ENCODE measurements around the gene PKIG. TPM values are rescaled to one million over a fixed set of nuclear protein-coding genes. Genes with fewer than 3 reads are reported as not detected.
A peak's percentile ranks its signal among the peaks of the same experiment; 100 is the strongest.

The PKIG gene
- total and polyA plus RNA-seq, 10 of the 15 experiments (the other 5 are each of a cell fraction or from before 2014, with no cell fraction given), result 5.7 to 82.3 (median 39.7) TPM

DNA sequence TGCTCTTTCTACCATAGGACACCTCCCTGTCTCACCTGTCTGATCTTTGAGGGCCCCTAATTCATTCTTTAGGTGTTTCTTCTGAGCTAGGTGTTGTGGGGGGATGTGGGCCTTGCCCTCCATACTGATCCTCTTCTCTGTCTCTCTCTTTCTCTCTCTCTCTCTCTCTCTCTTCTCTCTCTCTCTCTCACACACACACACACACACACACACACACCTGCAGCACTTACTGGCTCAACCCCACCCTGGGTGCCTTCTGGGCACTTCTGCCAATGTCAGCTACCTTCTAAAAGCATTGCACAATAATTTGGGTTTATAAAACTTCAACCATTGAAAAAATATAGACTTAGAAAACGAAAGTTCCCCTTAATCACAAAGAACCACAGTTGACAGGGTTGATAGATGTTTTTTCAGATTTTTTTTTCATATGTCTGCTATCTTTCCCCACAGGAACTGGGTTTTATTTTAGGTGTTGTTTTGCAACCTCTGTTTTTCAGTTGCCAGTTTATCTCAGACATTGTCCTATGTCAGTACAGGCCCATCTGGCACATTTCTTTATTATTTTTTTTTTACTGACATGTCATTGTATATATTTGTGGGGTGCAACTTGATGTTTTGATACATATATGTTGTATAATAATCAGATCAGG is 28.1 kb downstream of the PKIG start (continued):
- TF ChIP-seq ZBTB4 (CRISPR knock-in tag; IDR thresholded peaks at IDR 0.05) (no peak), MTA3 (IDR thresholded peaks at IDR 0.05; ENCODE audit: borderline replicate concordance, low read length) (no peak), MXI1 (IDR thresholded peaks at IDR 0.05; ENCODE audit: low read depth, low read length) (no peak), RELB (IDR thresholded peaks at IDR 0.05; ENCODE audit: low read depth) (no peak), IKZF2 (IDR thresholded peaks at IDR 0.05) (no peak), KAT2A (conservative IDR thresholded peaks at IDR 0.05; ENCODE audit: control insufficient read depth, low read depth, low read length) (no peak), RELA (IDR thresholded peaks at IDR 0.05; ENCODE audit: borderline replicate concordance, partially characterized antibody) (no peak), CBX5 (IDR thresholded peaks at IDR 0.05; ENCODE audit: low read depth) (no peak), ATF7 (IDR thresholded peaks at IDR 0.05; ENCODE audit: low read depth) (no peak), PAX8 (IDR thresholded peaks at IDR 0.05) (no peak), RUNX3 (IDR thresholded peaks at IDR 0.05; ENCODE audit: low read length) (peak; percentile 10; the same call in 1 of the 2 replicates), PML (IDR thresholded peaks at IDR 0.05; ENCODE audit: low read length) (no peak), NBN (IDR thresholded peaks at IDR 0.05) (0 out of 2 replicates have a peak, but pooled peaks have one; percentile 32), HCFC1 (IDR thresholded peaks at IDR 0.05; ENCODE audit: low read length) (no peak), SMAD5 (IDR thresholded peaks at IDR 0.05; ENCODE audit: low read depth) (no peak), YBX1 (IDR thresholded peaks at IDR 0.05) (no peak)
- TF ChIP-seq, protein P1, sequence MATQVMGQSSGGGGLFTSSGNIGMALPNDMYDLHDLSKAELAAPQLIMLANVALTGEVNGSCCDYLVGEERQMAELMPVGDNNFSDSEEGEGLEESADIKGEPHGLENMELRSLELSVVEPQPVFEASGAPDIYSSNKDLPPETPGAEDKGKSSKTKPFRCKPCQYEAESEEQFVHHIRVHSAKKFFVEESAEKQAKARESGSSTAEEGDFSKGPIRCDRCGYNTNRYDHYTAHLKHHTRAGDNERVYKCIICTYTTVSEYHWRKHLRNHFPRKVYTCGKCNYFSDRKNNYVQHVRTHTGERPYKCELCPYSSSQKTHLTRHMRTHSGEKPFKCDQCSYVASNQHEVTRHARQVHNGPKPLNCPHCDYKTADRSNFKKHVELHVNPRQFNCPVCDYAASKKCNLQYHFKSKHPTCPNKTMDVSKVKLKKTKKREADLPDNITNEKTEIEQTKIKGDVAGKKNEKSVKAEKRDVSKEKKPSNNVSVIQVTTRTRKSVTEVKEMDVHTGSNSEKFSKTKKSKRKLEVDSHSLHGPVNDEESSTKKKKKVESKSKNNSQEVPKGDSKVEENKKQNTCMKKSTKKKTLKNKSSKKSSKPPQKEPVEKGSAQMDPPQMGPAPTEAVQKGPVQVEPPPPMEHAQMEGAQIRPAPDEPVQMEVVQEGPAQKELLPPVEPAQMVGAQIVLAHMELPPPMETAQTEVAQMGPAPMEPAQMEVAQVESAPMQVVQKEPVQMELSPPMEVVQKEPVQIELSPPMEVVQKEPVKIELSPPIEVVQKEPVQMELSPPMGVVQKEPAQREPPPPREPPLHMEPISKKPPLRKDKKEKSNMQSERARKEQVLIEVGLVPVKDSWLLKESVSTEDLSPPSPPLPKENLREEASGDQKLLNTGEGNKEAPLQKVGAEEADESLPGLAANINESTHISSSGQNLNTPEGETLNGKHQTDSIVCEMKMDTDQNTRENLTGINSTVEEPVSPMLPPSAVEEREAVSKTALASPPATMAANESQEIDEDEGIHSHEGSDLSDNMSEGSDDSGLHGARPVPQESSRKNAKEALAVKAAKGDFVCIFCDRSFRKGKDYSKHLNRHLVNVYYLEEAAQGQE (IDR thresholded peaks at IDR 0.05; ENCODE audit: low read depth, low read length), result no peak
- TF ChIP-seq, protein P2, sequence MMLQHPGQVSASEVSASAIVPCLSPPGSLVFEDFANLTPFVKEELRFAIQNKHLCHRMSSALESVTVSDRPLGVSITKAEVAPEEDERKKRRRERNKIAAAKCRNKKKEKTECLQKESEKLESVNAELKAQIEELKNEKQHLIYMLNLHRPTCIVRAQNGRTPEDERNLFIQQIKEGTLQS (IDR thresholded peaks at IDR 0.05; ENCODE audit: borderline replicate concordance, extremely low read depth, low read depth, low read length), result 0 out of 2 replicates have a peak, but pooled peaks have one; percentile 1
